HG03108 (cell line): ENCODE results near the gene CD163L1.
"Not testable (repeated sequence)": the region's sequence is repeated elsewhere in the genome, so short reads cannot be mapped to it uniquely, and the experiment has no call there.

Source experiments
- ATAC-seq: cut with Tn5 transposase; IDR thresholded peaks from one replicate; pipeline ENCODE4 v1.9.1; 2021; ENCODE audit warnings: moderate library complexity; ENCODE audit not compliant: unreplicated experiment

CD163L1 gene

DNA sequence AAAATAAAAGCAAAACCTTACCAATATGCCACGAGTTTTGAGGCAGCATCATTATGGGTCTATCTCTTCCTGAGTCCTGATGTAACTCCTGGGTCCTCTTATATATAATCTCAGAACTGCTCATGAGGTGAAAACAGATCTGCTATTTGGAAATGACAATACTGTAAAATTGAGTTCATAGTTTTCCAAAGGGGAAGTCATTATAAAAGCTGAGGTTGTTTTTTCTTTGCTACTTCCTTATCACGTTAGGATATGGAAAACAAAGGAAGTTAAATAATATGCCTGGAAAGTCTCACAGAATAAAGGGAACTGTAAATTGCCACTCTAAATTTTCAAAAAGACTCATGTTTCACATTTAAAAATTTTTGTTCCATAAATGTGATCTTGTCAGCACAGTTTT, at the start of gene CD163L1:
CD163L1 (minus strand) TSS at position 78 of the 400 bp plus-strand sequence; CDS start at position 52, 26 bp downstream.
- ATAC-seq = no peak

GRCh38 chr12:7493006-7493405, 49.1 kb upstream of the CD163L1 start:
- ATAC-seq = no peak

DNA sequence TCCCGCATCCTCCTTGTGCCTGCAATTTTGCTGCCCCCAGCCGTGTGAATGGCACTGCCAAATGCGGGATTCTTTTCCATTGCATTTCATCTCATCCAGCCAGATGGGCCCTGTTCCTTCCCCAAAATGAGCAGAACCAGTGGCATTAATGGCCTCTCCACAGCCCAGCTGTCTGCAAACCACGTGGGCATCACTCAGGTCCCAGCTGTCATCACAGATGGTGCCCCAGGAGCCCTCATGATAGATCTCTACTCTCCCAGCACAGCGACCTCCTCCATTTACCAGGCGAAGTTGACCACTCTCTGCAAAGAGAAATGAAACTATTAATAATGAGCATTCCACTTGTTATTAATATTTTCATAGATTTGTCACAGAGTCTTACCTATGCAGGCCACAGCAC, 42.6 kb upstream of the CD163L1 start:
- no peak for ATAC-seq

DNA sequence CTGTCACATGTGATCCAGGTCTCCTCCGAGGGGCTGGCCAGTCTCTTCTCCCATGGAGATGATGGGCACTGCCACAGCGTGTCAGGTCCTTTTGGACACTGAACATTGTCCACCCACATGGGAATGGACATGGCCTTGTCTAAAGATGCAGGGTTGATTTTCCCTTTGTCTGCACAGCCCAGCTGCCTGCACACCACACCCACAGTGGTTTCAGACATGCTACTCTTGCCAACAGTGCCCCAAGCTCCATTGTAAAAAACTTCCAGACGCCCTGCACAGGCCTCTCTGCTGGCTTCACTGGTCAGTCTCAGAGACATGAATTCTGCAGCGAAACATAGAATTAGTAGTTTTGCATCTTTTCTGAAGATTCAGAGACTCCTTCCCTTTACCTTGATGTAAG, 41.1 kb upstream of the CD163L1 start:
- no peak for ATAC-seq

DNA sequence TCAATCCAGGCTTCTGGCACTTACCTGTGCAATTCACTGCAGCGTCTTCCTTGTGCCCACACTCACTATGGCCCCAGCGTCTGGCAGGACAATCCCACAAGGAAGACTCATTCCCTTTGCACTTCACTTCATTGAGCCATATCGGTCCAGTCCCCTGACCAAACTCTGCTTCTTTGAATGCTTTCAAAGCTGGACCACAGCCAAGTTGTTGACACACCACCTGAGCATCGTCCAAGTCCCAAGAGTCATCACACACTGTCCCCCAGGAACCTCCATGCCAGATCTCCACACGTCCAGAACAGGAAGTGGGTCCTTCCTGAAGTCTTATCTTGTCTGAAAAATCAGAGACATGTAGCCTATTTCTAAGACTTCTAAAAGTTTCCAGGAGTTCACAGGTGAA, 39.4 kb upstream of the CD163L1 start:
- no peak for ATAC-seq

- ATAC-seq = no peak
Measured at GRCh38 chr12:7479771-7480170, 35.8 kb upstream of the CD163L1 start.

- ATAC-seq = no peak
Measured at GRCh38 chr12:7472060-7472459, 28.1 kb upstream of the CD163L1 start.

- ATAC-seq = no peak
Measured at GRCh38 chr12:7460375-7461259, 16.7 kb upstream of the CD163L1 start.

GRCh38 chr12:7459973-7460372, 16.0 kb upstream of the CD163L1 start:
- ATAC-seq = no peak

DNA sequence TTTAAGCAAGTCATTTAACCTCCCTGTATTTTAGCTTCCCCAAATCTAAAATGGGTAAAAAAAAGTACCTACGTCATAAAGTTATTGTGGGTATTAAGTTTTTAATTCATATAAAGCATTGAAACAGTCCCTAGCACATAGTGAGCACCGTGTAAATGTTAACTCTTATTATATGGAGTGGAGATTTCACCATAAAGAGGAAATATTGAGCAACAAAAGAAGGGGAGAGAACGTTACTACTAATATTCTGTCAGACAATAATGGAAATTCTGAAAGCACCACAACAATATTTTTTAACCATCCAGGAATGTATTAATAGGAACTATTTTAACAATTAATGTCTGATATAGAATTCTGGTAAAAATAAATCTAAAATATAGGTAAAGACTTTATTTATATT, 7.8 kb upstream of the CD163L1 start:
- ATAC-seq = no peak

DNA sequence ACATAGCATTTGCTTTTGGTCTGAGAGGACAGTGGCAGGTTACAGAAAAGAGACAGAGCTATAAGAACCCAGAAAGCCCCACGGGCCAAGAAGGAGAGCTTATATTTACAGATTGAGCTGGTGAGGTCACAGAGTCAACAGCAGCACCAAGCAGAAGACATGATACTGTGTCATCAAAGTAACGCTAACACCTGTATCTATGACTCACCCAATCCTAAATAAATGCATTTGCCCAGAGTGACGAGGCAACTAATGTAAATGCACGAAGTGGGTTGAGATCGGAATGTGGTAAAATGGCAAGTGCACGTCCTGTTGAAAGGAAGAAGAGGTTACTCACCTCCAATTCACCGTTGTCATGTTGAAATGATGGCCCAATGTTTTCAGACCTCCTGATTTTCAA, 6.7 kb upstream of the CD163L1 start:
- no peak for ATAC-seq

DNA sequence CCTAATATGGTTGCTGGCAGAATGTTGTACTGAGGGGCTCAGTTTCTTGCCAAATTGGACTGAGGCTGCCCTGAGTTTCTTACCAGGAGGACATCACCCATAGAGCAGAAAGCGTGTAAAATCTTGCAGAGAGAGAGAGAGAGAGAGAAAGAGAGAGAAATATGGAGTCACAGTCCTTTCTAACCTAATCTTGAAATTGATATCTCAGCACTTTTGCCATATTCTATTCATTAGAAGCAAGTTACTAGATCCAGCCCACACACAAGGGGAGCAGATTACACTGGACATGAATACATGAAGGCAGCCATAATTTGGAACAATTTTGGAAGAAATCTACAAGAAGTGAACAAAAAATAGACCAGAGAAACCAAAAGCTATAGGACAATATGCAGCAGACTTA, 4.1 kb upstream of the CD163L1 start:
- ATAC-seq = no peak

DNA sequence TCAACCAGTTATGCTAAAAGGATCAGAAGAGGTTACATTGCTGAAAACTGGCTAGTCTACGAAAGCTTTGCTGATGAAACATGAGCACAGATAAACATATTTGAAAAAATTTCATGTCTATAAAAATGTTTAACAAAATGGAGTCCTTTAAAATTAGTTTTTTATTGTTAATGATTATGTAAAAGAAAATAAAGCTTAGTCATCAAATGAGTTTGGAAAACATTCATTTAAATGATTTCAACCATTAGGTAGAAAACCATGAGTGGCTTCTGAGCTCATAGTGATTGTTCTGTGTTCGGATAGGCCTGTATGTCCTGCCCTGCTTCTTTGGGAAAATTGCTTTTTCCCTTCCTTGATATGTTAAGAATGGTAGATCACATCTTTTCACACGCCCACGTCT, 584 bp upstream of the CD163L1 start:
- no peak for ATAC-seq

DNA sequence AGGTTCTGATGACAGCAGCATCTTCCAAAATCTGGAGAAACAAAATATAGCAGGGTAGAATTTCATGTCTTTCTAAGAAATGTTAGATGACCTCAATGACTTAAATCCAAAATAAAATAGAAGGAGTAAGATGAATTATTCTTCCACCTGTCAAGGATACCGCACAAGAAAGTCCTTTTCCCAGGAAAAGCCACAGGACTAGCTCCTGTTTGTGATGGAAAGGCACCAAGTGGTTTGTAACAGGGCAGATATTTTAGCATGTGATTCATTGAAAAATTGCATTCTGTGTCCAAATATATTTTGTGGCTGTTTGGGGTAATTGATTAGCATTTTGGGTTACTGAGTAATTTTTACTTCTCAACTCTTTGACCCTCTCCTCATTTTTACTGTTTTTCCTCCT, 2.7 kb downstream of the CD163L1 start:
- ATAC-seq = no peak

DNA sequence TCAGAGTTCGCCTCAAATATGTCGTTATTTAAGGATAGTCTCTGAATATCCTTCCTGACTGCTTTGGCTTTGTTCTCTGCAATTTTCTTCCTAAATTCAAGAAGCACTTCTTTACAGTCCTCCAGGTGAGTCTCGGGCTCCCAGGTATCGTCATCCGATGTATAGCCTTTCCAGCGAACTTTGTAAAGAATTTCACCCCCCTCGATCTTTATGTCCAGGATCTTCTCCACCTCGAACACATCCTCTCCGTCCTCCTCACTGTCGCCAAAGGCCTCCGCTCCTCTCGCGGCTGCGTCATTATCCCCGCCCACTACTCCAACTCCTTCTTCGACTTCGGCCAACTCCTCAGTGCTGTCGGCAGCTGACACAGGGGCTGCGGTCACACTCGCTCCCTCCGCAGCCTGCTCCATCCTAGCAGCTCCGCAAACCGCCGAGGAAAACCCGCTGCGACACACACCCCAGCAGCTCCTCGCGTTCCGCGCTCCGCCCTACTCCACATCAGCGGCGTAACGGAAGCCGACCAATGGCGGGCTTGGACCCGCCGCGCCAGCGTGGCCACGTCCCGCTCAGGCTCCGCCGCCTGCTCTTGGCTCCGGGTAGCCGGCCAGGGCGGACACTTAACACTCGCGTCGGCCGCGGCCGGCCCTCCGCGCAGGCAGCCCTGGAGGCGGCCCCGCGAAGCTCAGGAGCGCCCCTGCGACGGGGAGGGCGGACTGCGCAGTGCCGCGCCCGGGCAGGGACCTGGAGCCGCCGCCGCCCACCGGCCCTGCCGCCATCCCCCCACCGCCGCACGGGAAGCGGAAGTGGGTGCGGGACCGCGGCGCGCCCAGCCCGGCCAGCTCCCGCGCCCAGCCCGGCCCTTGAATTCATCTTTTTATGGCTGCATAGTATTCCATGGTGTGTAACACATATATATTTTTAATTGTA, 4.1 kb downstream of the CD163L1 start:
- no peak for ATAC-seq

GRCh38 chr12:7438291-7438995, 5.5 kb downstream of the CD163L1 start:
- not testable (repeated sequence) for ATAC-seq

GRCh38 chr12:7437494-7437893, 6.5 kb downstream of the CD163L1 start:
- ATAC-seq = not testable (repeated sequence)

- ATAC-seq = no peak
Measured at GRCh38 chr12:7434670-7435069, 9.3 kb downstream of the CD163L1 start.

GRCh38 chr12:7433276-7433822, 10.6 kb downstream of the CD163L1 start:
- no peak for ATAC-seq

DNA sequence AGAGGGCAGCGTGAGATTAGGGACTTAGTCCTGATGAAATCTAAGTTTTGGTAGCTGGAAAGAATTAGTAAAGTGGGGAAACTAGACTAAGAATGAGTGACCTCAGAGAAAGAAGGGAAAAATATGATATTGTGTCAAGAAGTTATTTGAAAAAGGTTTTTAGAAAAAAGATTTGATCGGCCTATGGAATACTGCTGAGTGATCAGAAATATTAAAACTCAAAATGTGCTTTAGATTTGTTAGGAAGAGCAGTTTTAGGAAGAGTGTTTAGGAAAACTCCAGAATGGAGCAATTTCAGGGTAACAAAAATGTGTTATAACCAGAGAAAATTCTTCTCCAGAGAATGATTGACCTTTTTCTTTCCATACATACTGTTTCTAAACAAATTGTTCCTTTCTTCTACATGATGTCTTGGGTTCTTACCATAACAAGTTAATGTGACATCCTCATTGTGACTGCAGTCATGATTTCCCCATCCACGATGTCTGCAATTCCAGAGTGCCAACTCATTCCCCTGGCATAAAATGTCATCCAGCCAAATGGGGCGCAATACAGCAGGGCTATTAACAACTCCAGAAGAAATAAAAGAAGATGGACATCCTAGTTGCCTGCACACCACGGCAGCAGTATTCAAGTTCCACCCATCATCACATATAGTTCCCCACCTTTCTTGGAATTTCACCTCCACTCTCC, 11.8 kb downstream of the CD163L1 start:
- no peak for ATAC-seq
